ENCODE data around the gene ZC3H7A.
"Not testable (repeated sequence)": the region's sequence is repeated elsewhere in the genome, so short reads cannot be mapped to it uniquely, and the experiment has no call there.

ZC3H7A gene

GRCh38 chr16:11794447-11794846 lies 2.6 kb downstream of the ZC3H7A start:
- TF ChIP-seq, protein P1, sequence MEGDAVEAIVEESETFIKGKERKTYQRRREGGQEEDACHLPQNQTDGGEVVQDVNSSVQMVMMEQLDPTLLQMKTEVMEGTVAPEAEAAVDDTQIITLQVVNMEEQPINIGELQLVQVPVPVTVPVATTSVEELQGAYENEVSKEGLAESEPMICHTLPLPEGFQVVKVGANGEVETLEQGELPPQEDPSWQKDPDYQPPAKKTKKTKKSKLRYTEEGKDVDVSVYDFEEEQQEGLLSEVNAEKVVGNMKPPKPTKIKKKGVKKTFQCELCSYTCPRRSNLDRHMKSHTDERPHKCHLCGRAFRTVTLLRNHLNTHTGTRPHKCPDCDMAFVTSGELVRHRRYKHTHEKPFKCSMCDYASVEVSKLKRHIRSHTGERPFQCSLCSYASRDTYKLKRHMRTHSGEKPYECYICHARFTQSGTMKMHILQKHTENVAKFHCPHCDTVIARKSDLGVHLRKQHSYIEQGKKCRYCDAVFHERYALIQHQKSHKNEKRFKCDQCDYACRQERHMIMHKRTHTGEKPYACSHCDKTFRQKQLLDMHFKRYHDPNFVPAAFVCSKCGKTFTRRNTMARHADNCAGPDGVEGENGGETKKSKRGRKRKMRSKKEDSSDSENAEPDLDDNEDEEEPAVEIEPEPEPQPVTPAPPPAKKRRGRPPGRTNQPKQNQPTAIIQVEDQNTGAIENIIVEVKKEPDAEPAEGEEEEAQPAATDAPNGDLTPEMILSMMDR (IDR thresholded peaks at IDR 0.05; ENCODE audit: low read depth, low read length, missing control alignments), result no peak
- in situ Hi-C loops (cut with HindIII; ENCODE audit: low sequenced_read_pairs), result no loop called here
- no peak overlapping the region for H3K4me3 ChIP-seq (ENCODE audit: low read depth, low read length)
- DNase-seq (ENCODE audit: low read depth), result no peak

GRCh38 chr16:11793840-11794239 lies 3.2 kb downstream of the ZC3H7A start:
- in situ Hi-C loops (cut with HindIII; ENCODE audit: low sequenced_read_pairs), result no loop called here
- TF ChIP-seq, protein P1 (IDR thresholded peaks at IDR 0.05; ENCODE audit: low read depth, low read length, missing control alignments), result no peak
- H3K4me3 ChIP-seq (ENCODE audit: low read depth, low read length), result no peak overlapping the region
- DNase-seq (ENCODE audit: low read depth), result no peak

- no peak overlapping the region for H3K4me3 ChIP-seq (ENCODE audit: low read depth, low read length)
- in situ Hi-C loops (cut with HindIII; ENCODE audit: low sequenced_read_pairs), result no loop called here
- TF ChIP-seq, protein P1 (IDR thresholded peaks at IDR 0.05; ENCODE audit: low read depth, low read length, missing control alignments), result no peak
- no peak for DNase-seq (ENCODE audit: low read depth)
These were observed 4.4 kb downstream of the ZC3H7A start for GRCh38 chr16:11792410-11793241.

DNA sequence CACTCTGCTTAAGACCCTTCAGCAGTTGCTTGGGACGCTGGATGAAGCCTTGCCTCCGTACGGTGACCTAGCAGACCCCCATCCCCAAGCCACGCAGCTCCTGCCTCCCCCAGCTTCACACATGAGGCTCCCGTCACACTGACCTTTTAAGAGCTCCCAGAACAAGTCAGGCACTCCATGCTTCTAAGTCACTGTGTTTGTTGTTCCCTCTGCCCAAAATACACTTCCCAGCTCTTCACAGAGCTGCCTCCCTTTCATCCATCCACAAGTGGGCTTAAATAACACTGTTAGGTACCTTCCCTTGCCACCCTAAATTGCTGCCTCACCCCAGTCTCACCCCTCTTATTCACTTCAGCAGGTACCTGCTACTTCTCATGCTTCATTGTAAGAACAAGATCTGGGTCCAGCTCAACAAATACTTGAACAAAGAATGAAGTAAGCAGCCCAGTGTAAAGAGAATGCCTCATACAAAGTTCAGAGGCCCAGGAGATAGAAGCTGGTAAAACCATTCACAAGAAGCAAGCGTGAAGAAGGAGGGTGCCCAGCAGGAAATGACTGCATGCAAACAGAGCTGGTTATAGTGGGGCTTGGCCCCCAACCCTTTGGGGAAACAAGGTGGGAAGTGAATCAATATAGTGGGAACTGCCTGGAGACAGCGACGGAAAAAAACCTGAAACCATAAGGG lies 5.8 kb downstream of the ZC3H7A start:
- in situ Hi-C loops (cut with HindIII; ENCODE audit: low sequenced_read_pairs), result no loop called here
- TF ChIP-seq, protein P1 (IDR thresholded peaks at IDR 0.05; ENCODE audit: low read depth, low read length, missing control alignments), result no peak
- no peak for DNase-seq (ENCODE audit: low read depth)
- no peak overlapping the region for H3K4me3 ChIP-seq (ENCODE audit: low read depth, low read length)

GRCh38 chr16:11788914-11789313 lies 8.1 kb downstream of the ZC3H7A start:
- TF ChIP-seq, protein P1 (IDR thresholded peaks at IDR 0.05; ENCODE audit: low read depth, low read length, missing control alignments), result no peak
- no peak for DNase-seq (ENCODE audit: low read depth)
- in situ Hi-C loops (cut with HindIII; ENCODE audit: low sequenced_read_pairs), result no loop called here
- H3K4me3 ChIP-seq (ENCODE audit: low read depth, low read length), result no peak overlapping the region

DNA sequence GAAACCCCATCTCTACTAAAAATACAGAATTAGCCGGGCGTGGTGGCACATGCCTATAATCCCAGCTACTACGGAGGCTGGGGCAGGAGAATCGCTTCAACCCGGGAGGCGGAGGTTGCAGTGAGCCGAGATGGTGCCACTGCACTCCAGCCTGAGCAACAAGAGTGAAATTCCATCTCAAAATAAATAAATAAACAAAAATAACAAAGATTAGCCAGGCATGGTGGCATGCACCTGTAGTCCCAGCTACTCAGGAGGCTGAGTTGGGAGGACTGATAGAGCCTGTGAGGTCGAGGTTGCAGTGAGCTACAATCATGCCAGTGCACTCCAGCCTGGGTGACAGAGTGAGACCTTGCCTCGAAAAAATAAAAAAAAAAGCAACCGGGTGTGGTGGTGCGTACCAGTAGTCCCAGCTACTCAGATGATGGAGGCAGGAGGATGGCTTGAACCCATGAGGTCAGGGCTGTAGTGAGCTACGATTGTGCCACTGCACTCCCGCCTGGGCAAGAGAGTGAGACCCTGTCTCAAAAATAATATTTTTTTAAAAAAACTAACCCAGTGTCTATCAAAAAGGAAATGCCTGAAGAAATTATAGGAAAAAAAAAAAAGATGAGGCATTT lies 12.0 kb downstream of the ZC3H7A start:
- DNase-seq (ENCODE audit: low read depth); in situ Hi-C loops (cut with HindIII; ENCODE audit: low sequenced_read_pairs); H3K4me3 ChIP-seq (ENCODE audit: low read depth, low read length): not testable (repeated sequence)

DNA sequence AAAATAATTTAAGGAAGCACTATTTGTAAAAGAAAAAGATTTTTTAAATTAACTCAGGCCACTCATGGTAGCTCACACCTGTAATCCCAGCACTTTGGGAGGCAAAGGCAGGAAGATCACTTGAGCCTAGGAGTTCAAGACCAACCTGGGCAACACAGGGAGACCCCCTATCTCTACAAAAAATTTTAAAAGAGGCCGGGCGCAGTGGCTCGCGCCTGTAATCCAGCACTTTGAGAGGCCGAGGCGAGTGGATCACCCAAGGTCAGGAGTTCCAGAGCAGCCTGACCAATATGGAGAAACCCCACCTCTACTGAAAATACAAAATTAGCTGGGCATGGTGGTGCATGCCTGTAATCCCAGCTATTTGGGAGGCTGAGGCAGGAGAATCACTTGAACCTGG lies 12.7 kb downstream of the ZC3H7A start:
- in situ Hi-C loops (cut with HindIII; ENCODE audit: low sequenced_read_pairs); DNase-seq (ENCODE audit: low read depth); H3K4me3 ChIP-seq (ENCODE audit: low read depth, low read length): not testable (repeated sequence)
